ENCODE measurements around the gene KCNK10.

DNA sequence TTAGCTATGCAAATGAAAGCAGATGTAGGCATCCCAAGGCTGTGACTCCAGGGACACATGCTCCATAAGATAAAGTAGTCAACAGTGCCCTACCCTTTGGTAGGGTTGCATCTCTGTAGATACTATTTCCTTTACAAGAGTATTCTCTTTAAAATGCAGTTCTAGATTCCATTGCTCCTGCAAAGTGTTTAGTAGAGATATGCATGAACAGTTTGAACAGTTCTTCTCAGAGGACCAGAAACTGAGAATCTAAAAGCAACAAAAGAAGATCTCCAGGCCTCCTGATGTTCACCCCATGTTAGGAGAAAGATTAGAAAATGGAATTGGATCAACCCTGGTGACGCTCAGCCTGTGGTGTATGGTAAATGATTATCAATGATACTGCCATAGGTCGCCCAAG is 121.2 kb downstream of the KCNK10 start:
- no peak for TF ChIP-seq CTCF (IDR thresholded peaks at IDR 0.05; ENCODE audit: insufficient read depth, low read length, poor library complexity, severe bottlenecking)
- TF ChIP-seq EZH2phosphoT487 (conservative IDR thresholded peaks at IDR 0.05; ENCODE audit: low read length) = no peak
